Stimulated activated effector memory CD8-positive, alpha-beta T cell treated with anti-CD3 and anti-CD28 coated beads, Interleukin-12 subunit alpha, Interleukin-12 subunit beta, amount 100 ng/mL, for 72 hours (primary cell): ENCODE results near the gene RCN1.

Experiments
- ATAC-seq: fragments of 150-1000 bp; cut with Tn5 transposase; 2 replicates; pipeline ENCODE4 v1.10.0; 2021
- DNase-seq, 2 donors: peaks; one replicate each; pipeline ENCODE4 v3.0.0; 2021 to 2022; ENCODE audit warnings: low spot score in 2 of 2
- H3K27ac Mint-ChIP-seq: one replicate; pipeline ENCODE4 v1.8.0; 2022; ENCODE audit warnings: mild to moderate bottlenecking, mixed read lengths
- H3K36me3 Mint-ChIP-seq: one replicate; pipeline ENCODE4 v1.8.0; 2022; ENCODE audit warnings: mild to moderate bottlenecking, mixed read lengths
- H3K4me1 Mint-ChIP-seq: one replicate; pipeline ENCODE4 v1.8.0; 2022; ENCODE audit warnings: mixed read lengths
- H3K4me3 Mint-ChIP-seq: one replicate; pipeline ENCODE4 v1.8.0; 2022; ENCODE audit warnings: mild to moderate bottlenecking, mixed read lengths
- H3K9me3 Mint-ChIP-seq: one replicate; pipeline ENCODE4 v1.8.0; 2022; ENCODE audit warnings: mixed read lengths

Gene RCN1

GRCh38 chr11:32151027-32151426 is 60.2 kb downstream of the RCN1 start:
- no peaks in the 10 kb centered on the region for H3K9me3 Mint-ChIP-seq
- ATAC-seq (no peak), DNase-seq (no peak)
- no peaks in the 10 kb centered on the region for H3K4me1 Mint-ChIP-seq
- no peak overlapping the region for H3K4me3 Mint-ChIP-seq
- no peaks in the 10 kb centered on the region for H3K36me3 Mint-ChIP-seq
- no peak overlapping the region for H3K27ac Mint-ChIP-seq

DNA sequence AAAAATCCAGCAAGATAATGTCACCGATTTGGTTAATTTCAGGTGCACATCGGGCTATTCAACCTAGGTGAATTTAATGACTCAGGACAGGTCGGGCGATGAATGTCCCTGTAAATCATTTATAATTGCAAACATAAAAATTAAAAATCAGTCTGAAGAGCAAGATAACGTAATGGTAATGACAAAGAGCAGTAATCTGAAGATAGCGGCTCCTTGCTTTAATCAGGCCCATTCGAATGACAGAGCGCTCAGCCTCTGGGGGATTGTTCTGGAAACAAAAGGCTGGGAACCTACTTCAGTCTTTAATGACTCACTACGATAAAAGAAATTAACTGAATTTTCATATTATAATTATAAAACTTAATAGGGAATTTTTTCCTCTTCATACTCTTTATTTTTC is 61.3 kb downstream of the RCN1 start:
- ATAC-seq = no peak
- H3K4me3 Mint-ChIP-seq = no peak overlapping the region
- H3K4me1 Mint-ChIP-seq = no peaks in the 10 kb centered on the region
- H3K9me3 Mint-ChIP-seq = no peaks in the 10 kb centered on the region
- H3K27ac Mint-ChIP-seq = no peak overlapping the region
- no peak for DNase-seq
- H3K36me3 Mint-ChIP-seq = no peaks in the 10 kb centered on the region

DNA sequence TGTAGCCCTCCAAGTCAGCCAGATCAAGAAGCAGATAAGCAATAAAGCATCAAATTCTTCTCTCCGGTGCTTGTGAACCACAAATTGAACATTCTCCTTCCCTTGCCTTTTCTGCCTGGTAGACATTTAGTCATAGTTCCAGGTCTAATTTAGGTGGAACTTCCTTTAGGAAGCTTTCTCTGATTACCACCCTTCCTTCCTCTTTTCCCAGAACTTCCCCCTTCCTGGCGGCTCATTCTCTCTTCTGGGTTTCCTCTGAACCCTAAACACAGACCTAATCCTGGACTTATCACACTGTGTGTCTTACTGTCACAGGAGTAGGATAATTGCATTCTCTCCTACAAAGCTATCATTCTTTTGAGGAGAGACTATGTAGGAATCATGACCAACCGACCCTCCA is 61.9 kb downstream of the RCN1 start:
- no peak overlapping the region for H3K27ac Mint-ChIP-seq
- no peak overlapping the region for H3K4me3 Mint-ChIP-seq
- H3K36me3 Mint-ChIP-seq = no peaks in the 10 kb centered on the region
- ATAC-seq (no peak), DNase-seq (no peak)
- H3K9me3 Mint-ChIP-seq = no peaks in the 10 kb centered on the region
- no peaks in the 10 kb centered on the region for H3K4me1 Mint-ChIP-seq

DNA sequence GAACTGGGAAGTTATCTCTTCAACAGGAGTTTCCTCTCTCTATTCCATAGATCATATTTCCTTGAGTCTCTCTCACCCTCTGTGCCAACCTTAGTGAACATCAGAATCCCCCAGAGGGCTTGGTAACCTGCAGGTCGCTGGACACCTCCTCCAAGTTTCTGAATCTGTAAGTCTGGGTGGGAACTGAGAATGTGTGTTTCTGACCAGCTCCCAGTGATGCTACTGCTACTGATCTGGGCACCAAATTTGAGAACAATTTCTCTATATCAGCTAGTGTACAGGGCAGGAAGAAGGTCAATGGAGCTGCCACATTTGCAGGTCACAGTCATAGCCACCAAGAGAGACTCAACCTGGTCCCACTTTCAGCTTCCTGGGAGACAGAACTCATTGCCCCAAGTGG is 62.9 kb downstream of the RCN1 start:
- Mint-ChIP-seq H3K4me3 (no peak overlapping the region), H3K36me3 (no peaks in the 10 kb centered on the region), H3K4me1 (no peaks in the 10 kb centered on the region), H3K27ac (no peak overlapping the region), H3K9me3 (no peaks in the 10 kb centered on the region)
- ATAC-seq (peak; percentile 17), DNase-seq (no peak)

GRCh38 chr11:32154275-32154674 is 63.4 kb downstream of the RCN1 start:
- H3K36me3 Mint-ChIP-seq = no peaks in the 10 kb centered on the region
- peak; percentile 9 for ATAC-seq

More at GRCh38 chr11:32154275-32154674, 63.4 kb downstream of the RCN1 start:
- no peak for DNase-seq
- Mint-ChIP-seq H3K4me3 (no peak overlapping the region), H3K27ac (no peak overlapping the region), H3K9me3 (no peaks in the 10 kb centered on the region), H3K4me1 (no peaks in the 10 kb centered on the region)
